ENCODE results near the gene NAALADL2.
A peak's percentile ranks its signal among the peaks of the same experiment; 100 is the strongest.

Gene NAALADL2

GRCh38 chr3:175564363-175564762, 705.2 kb downstream of the NAALADL2 start:
- in situ Hi-C loops (cut with HindIII; ENCODE audit: low sequenced_read_pairs) = no loop called here
- no peak for TF ChIP-seq CTCF (IDR thresholded peaks at IDR 0.05; ENCODE audit: low read depth, low read length)

GRCh38 chr3:175571096-175571495, 712.0 kb downstream of the NAALADL2 start:
- no peak overlapping the region for H3K4me3 ChIP-seq (ENCODE audit: low read depth, low read length)
- TF ChIP-seq CTCF (IDR thresholded peaks at IDR 0.05; ENCODE audit: low read depth, low read length) = no peak
- in situ Hi-C loops (cut with HindIII; ENCODE audit: low sequenced_read_pairs) = no loop called here
- DNase-seq (ENCODE audit: low read depth, low spot score) = no peak

More at GRCh38 chr3:175564363-175564762, 705.2 kb downstream of the NAALADL2 start:
- DNase-seq (ENCODE audit: low read depth, low spot score) = no peak
- no peak overlapping the region for H3K4me3 ChIP-seq (ENCODE audit: low read depth, low read length)

- no peak for DNase-seq (ENCODE audit: low read depth, low spot score)
- in situ Hi-C loops (cut with HindIII; ENCODE audit: low sequenced_read_pairs) = no loop called here
- H3K4me3 ChIP-seq (ENCODE audit: low read depth, low read length) = no peak overlapping the region
- no peak for TF ChIP-seq CTCF (IDR thresholded peaks at IDR 0.05; ENCODE audit: low read depth, low read length)
Measured at GRCh38 chr3:175573226-175573625, 714.1 kb downstream of the NAALADL2 start.

GRCh38 chr3:175580318-175580717, 721.2 kb downstream of the NAALADL2 start:
- in situ Hi-C loops (cut with HindIII; ENCODE audit: low sequenced_read_pairs) = no loop called here
- no peak for TF ChIP-seq CTCF (IDR thresholded peaks at IDR 0.05; ENCODE audit: low read depth, low read length)
- no peak for DNase-seq (ENCODE audit: low read depth, low spot score)
- no peak overlapping the region for H3K4me3 ChIP-seq (ENCODE audit: low read depth, low read length)

- no peak overlapping the region for H3K4me3 ChIP-seq (ENCODE audit: low read depth, low read length)
- in situ Hi-C loops (cut with HindIII; ENCODE audit: low sequenced_read_pairs) = no loop called here
- DNase-seq (ENCODE audit: low read depth, low spot score) = peak; percentile 76
- no peak for TF ChIP-seq CTCF (IDR thresholded peaks at IDR 0.05; ENCODE audit: low read depth, low read length)
Measured at GRCh38 chr3:175585898-175586297, 726.8 kb downstream of the NAALADL2 start.

GRCh38 chr3:175590745-175591144, 731.6 kb downstream of the NAALADL2 start:
- no peak for TF ChIP-seq CTCF (IDR thresholded peaks at IDR 0.05; ENCODE audit: low read depth, low read length)
- in situ Hi-C loops (cut with HindIII; ENCODE audit: low sequenced_read_pairs) = no loop called here

GRCh38 chr3:175591375-175591774, 732.2 kb downstream of the NAALADL2 start:
- no peak overlapping the region for H3K4me3 ChIP-seq (ENCODE audit: low read depth, low read length)
- in situ Hi-C loops (cut with HindIII; ENCODE audit: low sequenced_read_pairs) = no loop called here
- DNase-seq (ENCODE audit: low read depth, low spot score) = no peak
- no peak for TF ChIP-seq CTCF (IDR thresholded peaks at IDR 0.05; ENCODE audit: low read depth, low read length)

More at GRCh38 chr3:175590745-175591144, 731.6 kb downstream of the NAALADL2 start:
- no peak overlapping the region for H3K4me3 ChIP-seq (ENCODE audit: low read depth, low read length)
- no peak for DNase-seq (ENCODE audit: low read depth, low spot score)
